GM12878 (cell line): ENCODE data around the gene C1QC.

Experiments used
- BRCA1 ChIP-seq: IDR thresholded peaks from 2 replicates; pipeline ENCODE4 v1.6.1; 2011; ENCODE audit warnings: low read depth, low read length, improper control_type of control experiment
- CTCF ChIP-seq, 3 experiments: IDR thresholded peaks in 2 of 3; conservative IDR thresholded peaks in 1 of 3; 2 replicates each; pipeline ENCODE4 v1.5.1; 2011; ENCODE audit warnings: low read depth in 3 of 3, low read length in 3 of 3, mild to moderate bottlenecking in 3 of 3, control low read depth in 2 of 3, moderate library complexity in 2 of 3, inconsistent platforms in 1 of 3, mixed read lengths in 1 of 3; ENCODE audit not compliant: control insufficient read depth in 2 of 3, insufficient read depth in 1 of 3; ENCODE audit errors: extremely low read depth in 1 of 3
- EP300 ChIP-seq, 2 experiments: fragments of 150-350 bp in 1 of 2; IDR thresholded peaks; 2 replicates each; pipeline ENCODE4 v1.6.1; 2011 to 2012; ENCODE audit warnings: low read depth in 2 of 2, low read length in 2 of 2, borderline replicate concordance in 1 of 2, improper control_type of control experiment in 1 of 2, inconsistent platforms in 1 of 2; ENCODE audit not compliant: control insufficient read depth in 1 of 2
- ETV6 ChIP-seq, 2 experiments: fragments of 450-650 bp in 1 of 2; IDR thresholded peaks in 1 of 2; conservative IDR thresholded peaks in 1 of 2; 2 replicates each; pipeline ENCODE4 v1.6.1; 2014; ENCODE audit warnings: antibody characterized with exemption in 1 of 2, borderline replicate concordance in 1 of 2, low read depth in 1 of 2, mild to moderate bottlenecking in 1 of 2, moderate library complexity in 1 of 2
- MAX ChIP-seq: IDR thresholded peaks from 2 replicates; pipeline ENCODE4 v1.6.1; 2012; ENCODE audit warnings: low read depth, low read length, improper control_type of control experiment
- PML ChIP-seq: IDR thresholded peaks from 2 replicates; pipeline ENCODE4 v1.6.1; 2012; ENCODE audit warnings: low read length, inconsistent platforms
- SUPT20H ChIP-seq: IDR thresholded peaks from 2 replicates; pipeline ENCODE4 v1.6.1; 2011; ENCODE audit warnings: low read depth, mild to moderate bottlenecking, low read length, moderate library complexity, borderline replicate concordance; ENCODE audit not compliant: control insufficient read depth
- TF ChIP-seq, protein P1 (sequence below): fragments of 450-650 bp; IDR thresholded peaks from 2 replicates; pipeline ENCODE4 v1.6.1; 2016; ENCODE audit warnings: mild to moderate bottlenecking, moderate library complexity, borderline replicate concordance

DNA sequence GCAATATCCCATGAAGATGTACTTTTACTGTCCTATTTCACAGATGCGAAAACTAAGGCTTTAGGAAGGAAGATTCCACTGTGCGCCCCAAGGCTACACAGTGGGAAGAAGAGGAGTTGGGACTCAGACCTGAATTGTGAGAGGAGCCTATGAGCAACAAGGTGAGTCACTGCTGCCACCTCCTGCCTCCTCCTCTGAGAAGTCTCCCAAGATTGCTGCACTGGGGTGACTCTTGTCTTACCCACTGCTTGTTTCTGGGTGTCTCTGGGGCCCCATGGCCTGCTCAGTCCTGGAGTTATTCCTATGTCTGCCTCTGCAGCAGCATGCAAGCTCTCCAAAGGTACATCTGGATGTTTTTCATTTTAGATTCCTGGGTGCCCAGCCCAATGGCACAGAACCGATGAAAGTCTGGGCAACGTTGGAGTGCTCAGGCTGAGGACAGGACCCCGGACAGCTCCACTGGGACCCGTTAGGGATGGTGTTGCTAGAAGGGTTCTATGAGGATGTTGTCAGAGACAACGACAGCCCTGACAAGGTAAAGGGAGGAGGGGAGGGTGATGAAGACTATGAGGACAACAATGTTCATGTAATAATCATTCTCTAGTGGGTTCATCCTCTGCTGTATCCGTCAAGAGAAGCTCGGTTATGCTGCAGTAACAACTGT is 18.0 kb upstream of the C1QC start:
- no peak for TF ChIP-seq CTCF (IDR thresholded peaks at IDR 0.05 in 2 of 3, conservative IDR thresholded peaks at IDR 0.05 in 1 of 3; ENCODE audit: control insufficient read depth in 2 of 3, extremely low read depth in 1 of 3, insufficient read depth in 1 of 3, low read depth in 3 of 3, low read length in 3 of 3)
- TF ChIP-seq, protein P1, sequence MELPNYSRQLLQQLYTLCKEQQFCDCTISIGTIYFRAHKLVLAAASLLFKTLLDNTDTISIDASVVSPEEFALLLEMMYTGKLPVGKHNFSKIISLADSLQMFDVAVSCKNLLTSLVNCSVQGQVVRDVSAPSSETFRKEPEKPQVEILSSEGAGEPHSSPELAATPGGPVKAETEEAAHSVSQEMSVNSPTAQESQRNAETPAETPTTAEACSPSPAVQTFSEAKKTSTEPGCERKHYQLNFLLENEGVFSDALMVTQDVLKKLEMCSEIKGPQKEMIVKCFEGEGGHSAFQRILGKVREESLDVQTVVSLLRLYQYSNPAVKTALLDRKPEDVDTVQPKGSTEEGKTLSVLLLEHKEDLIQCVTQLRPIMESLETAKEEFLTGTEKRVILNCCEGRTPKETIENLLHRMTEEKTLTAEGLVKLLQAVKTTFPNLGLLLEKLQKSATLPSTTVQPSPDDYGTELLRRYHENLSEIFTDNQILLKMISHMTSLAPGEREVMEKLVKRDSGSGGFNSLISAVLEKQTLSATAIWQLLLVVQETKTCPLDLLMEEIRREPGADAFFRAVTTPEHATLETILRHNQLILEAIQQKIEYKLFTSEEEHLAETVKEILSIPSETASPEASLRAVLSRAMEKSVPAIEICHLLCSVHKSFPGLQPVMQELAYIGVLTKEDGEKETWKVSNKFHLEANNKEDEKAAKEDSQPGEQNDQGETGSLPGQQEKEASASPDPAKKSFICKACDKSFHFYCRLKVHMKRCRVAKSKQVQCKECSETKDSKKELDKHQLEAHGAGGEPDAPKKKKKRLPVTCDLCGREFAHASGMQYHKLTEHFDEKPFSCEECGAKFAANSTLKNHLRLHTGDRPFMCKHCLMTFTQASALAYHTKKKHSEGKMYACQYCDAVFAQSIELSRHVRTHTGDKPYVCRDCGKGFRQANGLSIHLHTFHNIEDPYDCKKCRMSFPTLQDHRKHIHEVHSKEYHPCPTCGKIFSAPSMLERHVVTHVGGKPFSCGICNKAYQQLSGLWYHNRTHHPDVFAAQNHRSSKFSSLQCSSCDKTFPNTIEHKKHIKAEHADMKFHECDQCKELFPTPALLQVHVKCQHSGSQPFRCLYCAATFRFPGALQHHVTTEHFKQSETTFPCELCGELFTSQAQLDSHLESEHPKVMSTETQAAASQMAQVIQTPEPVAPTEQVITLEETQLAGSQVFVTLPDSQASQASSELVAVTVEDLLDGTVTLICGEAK: no peak
- TF ChIP-seq BRCA1: no peak
- no peak for TF ChIP-seq EP300 (IDR thresholded peaks at IDR 0.05; ENCODE audit: borderline replicate concordance in 1 of 2, control insufficient read depth in 1 of 2, low read depth in 2 of 2, low read length in 2 of 2)
- no peak for TF ChIP-seq ETV6 (conservative IDR thresholded peaks at IDR 0.05 in 1 of 2, IDR thresholded peaks at IDR 0.05 in 1 of 2; ENCODE audit: borderline replicate concordance in 1 of 2, low read depth in 1 of 2)
- TF ChIP-seq MAX: no peak
- no peak for TF ChIP-seq SUPT20H
- TF ChIP-seq PML: no peak
